GM21737 (cell line): ENCODE data around the gene ZNF610.

Experiments used
- ATAC-seq: cut with Tn5 transposase; IDR thresholded peaks from one replicate; pipeline ENCODE4 v1.9.1; 2021; ENCODE audit warnings: mild to moderate bottlenecking, moderate library complexity; ENCODE audit not compliant: unreplicated experiment

ZNF610 gene

GRCh38 chr19:52397310-52398080 is 61.5 kb downstream of the ZNF610 start, which contains the start of gene ZNF528:
ZNF528 (plus strand) TSS chr19:52397849; CDS start chr19:52402014, 4,165 bp downstream.
- peak; percentile 89 for ATAC-seq

- ATAC-seq: no peak
Measured at GRCh38 chr19:52398081-52398441, 62.0 kb downstream of the ZNF610 start.

GRCh38 chr19:52410276-52410675 is 74.2 kb downstream of the ZNF610 start:
- no peak for ATAC-seq

GRCh38 chr19:52415711-52416110 is 79.7 kb downstream of the ZNF610 start:
- ATAC-seq: no peak
